GM12892 (cell line): ENCODE results near the gene KRT6B.

Source experiments
- POLR2A ChIP-seq: IDR thresholded peaks from 2 replicates; pipeline ENCODE4 v1.6.1; 2011; ENCODE audit warnings: low read depth, low read length, control low read depth
- TAF1 ChIP-seq: IDR thresholded peaks from 2 replicates; pipeline ENCODE4 v1.6.1; 2011; ENCODE audit warnings: low read depth, mild to moderate bottlenecking, control low read depth, low read length, borderline replicate concordance

DNA sequence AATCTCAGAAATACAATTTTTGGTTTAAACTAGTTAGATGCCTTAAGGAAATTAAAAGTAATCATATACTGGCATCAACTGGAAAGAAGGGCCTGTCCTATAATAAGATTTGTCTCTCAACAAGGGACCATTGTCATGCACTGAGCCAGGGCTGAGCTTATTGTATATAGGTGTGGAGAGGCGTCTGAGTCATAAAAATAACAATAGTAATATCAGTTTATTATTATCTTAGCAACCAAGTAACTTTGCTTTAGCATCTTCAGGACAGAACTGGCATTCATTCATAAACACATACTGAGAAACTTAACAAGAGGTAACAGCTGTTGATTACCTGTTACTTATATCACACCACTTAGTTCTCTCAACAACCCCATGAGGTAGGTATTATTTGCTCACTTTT lies 24.9 kb downstream of the KRT6B start:
- TF ChIP-seq POLR2A = no peak
- TF ChIP-seq TAF1 = no peak
